ENCODE data around the gene NETO2.

GRCh38 chr16:47158992-47159391, 15.2 kb upstream of the NETO2 start:
- no peak for TF ChIP-seq EZH2 (IDR thresholded peaks at IDR 0.05; ENCODE audit: insufficient read depth, poor library complexity, severe bottlenecking)
- no peak for TF ChIP-seq EZH2phosphoT487 (IDR thresholded peaks at IDR 0.05; ENCODE audit: insufficient read depth, low read depth)

All from GM23248 (cell line).